Hematopoietic multipotent progenitor cell treated with erythropoietin and hydrocortisone succinate and interleukin-3 and kit ligand, for 17 days (in vitro differentiated cells): ENCODE measurements around the gene KIRREL3.
"Not testable (repeated sequence)": the region's sequence is repeated elsewhere in the genome, so short reads cannot be mapped to it uniquely, and the experiment has no call there.

Experiments
- DNase-seq: peaks from one replicate; pipeline ENCODE4 v3.0.0-alpha.2; 2015; ENCODE audit warnings: low spot score

Gene KIRREL3

GRCh38 chr11:126381960-126382359, 618.6 kb downstream of the KIRREL3 start:
- DNase-seq: not testable (repeated sequence)

- no peak for DNase-seq
These were observed 619.7 kb downstream of the KIRREL3 start for GRCh38 chr11:126380909-126381308.

GRCh38 chr11:126378763-126379162, 621.8 kb downstream of the KIRREL3 start:
- DNase-seq: no peak

GRCh38 chr11:126375726-126376125, 624.8 kb downstream of the KIRREL3 start:
- DNase-seq: no peak

GRCh38 chr11:126374562-126375300, 625.8 kb downstream of the KIRREL3 start:
- not testable (repeated sequence) for DNase-seq

GRCh38 chr11:126373389-126374066, 627.0 kb downstream of the KIRREL3 start:
- not testable (repeated sequence) for DNase-seq
